ENCODE data around the gene SYT1. TPM values are rescaled to one million over a fixed set of nuclear protein-coding genes. Genes with fewer than 3 reads are reported as not detected.

Gene SYT1
- total and polyA plus RNA-seq, 2 donors, result 5.1 to 13.8 TPM

DNA sequence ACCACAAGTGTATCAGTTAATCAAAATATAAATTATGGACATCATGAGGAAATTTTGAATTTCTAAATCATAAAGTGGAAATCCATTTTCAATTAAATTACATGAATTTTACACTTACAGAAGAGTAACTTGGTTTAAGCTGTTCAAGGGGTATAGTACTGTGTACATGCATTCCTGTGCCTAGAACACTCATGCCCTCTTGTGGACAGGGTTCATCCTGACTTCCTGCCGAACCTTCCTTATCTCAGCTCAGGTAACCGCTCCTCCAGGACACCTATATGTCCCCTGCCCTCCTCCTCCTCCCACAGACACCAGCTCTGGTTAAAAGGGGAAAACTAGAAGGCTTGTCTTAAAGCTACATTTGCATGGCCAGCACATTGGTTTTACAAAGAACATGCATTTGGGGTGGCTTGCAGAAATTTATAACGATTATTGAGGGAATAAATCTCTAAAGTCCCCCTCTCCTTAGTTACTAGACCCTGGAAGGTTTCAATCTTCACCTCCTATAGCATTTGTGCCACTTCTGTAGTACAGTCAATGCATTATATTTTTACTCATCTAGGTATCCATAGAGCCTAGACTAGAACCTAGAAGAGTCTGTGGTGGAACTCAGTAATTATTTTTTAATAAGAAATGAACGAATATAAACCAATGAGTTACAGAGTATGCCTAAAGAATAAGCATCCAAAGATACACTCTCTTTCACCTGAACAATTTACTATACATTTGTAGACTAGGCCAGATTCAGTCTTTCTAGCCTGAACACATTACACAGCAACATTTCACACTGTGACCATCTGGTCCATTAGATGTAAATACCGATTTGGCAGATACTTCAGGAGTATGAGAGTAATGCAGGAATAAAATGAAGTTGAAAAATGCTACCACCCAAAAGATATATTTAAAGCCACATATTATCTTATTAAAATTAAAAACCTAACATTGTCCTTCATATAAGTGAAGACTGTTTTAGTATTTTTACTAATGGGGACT, 480.6 kb downstream of the SYT1 start:
- H3K36me3 ChIP-seq (ENCODE audit: insufficient read depth), result no peaks in the 10 kb centered on the region
- no peak overlapping the region for H3K4me3 ChIP-seq (ENCODE audit: low read depth, low read length)
- DNase-seq (ENCODE audit: extremely low spot score), result no peak
- WGBS, result 68% methylated on average over 5 of the region's 5 CpGs
- no peaks in the 10 kb centered on the region for H3K4me1 ChIP-seq (ENCODE audit: insufficient read depth)
- no peak overlapping the region for H3K27ac ChIP-seq (ENCODE audit: low read depth)

DNA sequence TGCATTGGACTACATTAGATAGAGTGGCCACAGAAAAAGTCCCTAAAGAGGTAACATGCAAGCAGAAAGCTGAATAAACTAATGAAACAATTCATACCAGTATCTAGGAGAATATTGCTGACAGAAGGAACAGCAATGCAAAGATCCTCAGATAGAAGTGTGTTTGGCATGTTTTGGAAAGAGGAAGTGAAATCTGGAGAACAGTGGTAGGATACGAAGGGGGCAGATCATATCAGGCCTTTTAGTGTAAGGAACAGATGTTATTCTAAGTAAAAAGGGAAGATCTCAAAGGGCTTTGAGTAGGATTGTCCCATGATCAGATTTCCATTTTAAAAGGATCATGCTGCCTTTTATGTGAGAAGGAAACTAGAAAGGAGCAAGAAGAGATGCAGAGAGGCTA, 483.3 kb downstream of the SYT1 start:
- Histone ChIP-seq H3K36me3 (ENCODE audit: insufficient read depth) (no peaks in the 10 kb centered on the region), H3K4me3 (ENCODE audit: low read depth, low read length) (no peak overlapping the region), H3K27ac (ENCODE audit: low read depth) (no peak overlapping the region), H3K4me1 (ENCODE audit: insufficient read depth) (no peaks in the 10 kb centered on the region)
- 68% methylated on average over 1 of the region's 1 CpG for WGBS
- no peak for DNase-seq (ENCODE audit: extremely low spot score)

DNA sequence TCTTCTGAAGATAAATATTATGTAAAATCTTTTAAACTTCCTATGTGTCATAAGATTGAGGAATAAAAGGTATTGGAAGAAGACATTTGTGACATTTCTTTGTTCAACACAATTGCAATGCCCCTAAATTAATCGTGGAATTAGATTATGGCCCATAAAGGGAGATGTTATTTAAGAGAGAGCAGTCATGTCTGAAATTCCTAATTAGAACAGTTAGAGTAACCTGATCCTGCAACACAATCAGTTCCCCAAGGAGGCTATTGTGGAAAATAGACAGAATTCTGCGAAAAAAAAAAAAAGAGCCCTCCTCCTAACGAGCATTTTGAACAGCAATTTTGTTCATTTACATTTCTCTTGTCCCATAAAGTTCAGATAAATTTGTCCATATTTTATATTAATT, 486.7 kb downstream of the SYT1 start:
- Histone ChIP-seq H3K4me3 (ENCODE audit: low read depth, low read length) (no peak overlapping the region), H3K36me3 (ENCODE audit: insufficient read depth) (no peaks in the 10 kb centered on the region), H3K4me1 (ENCODE audit: insufficient read depth) (no peaks in the 10 kb centered on the region), H3K27ac (ENCODE audit: low read depth) (no peak overlapping the region)
- DNase-seq (ENCODE audit: extremely low spot score), result no peak
- 81% methylated on average over 3 of the region's 3 CpGs for WGBS

DNA sequence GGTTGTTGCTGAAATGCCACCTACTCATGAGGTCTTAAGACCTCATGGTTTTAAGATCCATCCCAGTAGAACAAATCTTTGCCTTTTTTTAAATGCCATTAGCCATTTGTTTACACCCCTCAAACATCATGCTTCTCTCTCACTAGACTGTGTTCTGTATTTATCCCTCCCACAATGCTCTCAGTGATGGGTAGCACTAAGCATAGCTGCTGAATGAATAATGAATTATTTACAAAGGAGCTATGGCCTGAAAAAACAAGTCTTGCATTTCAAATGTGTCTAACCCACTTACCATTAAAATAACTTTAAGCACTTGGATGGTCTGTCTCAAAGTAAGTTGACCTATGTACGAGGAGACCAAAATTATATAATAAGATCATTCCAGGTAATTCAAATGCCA, 491.6 kb downstream of the SYT1 start:
- Histone ChIP-seq H3K36me3 (ENCODE audit: insufficient read depth) (no peaks in the 10 kb centered on the region), H3K4me1 (ENCODE audit: insufficient read depth) (no peaks in the 10 kb centered on the region), H3K27ac (ENCODE audit: low read depth) (no peak overlapping the region), H3K4me3 (ENCODE audit: low read depth, low read length) (no peak overlapping the region)
- no peak for DNase-seq (ENCODE audit: extremely low spot score)
- WGBS, result 93% methylated on average over 1 of the region's 1 CpG

DNA sequence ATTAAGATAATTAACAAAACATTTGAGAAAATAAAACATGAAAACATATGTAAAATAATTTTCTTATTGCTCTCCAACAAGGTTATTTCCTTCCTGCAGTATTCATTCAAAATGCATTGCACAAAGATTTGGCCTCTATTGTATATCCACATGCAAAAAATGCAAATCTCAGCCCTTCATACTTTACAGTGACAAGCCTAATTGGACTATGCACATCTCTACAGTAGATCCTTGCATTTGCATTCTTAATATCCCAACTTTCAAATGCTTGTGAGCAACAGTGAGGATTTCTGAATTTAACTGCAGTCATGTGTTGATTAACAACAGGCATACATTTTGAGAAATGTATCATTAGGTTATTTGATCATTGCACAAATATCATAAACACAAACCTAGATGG, 492.5 kb downstream of the SYT1 start:
- Histone ChIP-seq H3K4me1 (ENCODE audit: insufficient read depth) (no peaks in the 10 kb centered on the region), H3K27ac (ENCODE audit: low read depth) (no peak overlapping the region), H3K4me3 (ENCODE audit: low read depth, low read length) (no peak overlapping the region), H3K36me3 (ENCODE audit: insufficient read depth) (no peaks in the 10 kb centered on the region)
- no peak for DNase-seq (ENCODE audit: extremely low spot score)

DNA sequence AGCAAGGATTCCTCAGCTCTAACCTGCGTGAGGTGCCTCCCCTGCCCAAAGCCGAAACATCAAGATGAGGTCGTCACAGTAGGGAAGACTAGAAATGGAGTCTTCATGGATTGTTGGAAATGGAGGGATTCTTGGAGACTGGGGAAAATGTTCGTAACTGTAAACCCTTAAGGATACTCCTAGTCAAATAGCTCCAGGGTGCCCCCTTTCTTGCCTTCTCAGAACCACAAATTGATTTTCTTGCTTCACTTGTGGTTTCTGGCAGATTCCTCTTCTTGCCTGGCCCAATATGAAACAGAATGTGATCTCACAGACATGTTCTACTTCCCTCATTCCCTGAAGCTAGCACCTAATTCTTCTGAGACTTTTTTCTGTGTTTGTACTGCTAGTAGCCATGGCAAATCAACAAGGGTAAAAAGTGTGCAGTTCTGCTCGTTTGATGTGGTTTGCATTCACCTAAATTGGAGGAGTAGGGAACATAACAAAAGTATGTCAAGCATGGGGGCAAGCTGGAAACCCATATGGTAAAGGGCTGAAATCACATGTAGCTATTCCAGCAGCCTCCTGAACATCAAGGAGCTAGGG, 494.2 kb downstream of the SYT1 start:
- no peak overlapping the region for H3K27ac ChIP-seq (ENCODE audit: low read depth)
- 78% methylated on average over 5 of the region's 5 CpGs for WGBS
- H3K36me3 ChIP-seq (ENCODE audit: insufficient read depth), result no peaks in the 10 kb centered on the region
- no peak for DNase-seq (ENCODE audit: extremely low spot score)
- no peaks in the 10 kb centered on the region for H3K4me1 ChIP-seq (ENCODE audit: insufficient read depth)
- no peak overlapping the region for H3K4me3 ChIP-seq (ENCODE audit: low read depth, low read length)

DNA sequence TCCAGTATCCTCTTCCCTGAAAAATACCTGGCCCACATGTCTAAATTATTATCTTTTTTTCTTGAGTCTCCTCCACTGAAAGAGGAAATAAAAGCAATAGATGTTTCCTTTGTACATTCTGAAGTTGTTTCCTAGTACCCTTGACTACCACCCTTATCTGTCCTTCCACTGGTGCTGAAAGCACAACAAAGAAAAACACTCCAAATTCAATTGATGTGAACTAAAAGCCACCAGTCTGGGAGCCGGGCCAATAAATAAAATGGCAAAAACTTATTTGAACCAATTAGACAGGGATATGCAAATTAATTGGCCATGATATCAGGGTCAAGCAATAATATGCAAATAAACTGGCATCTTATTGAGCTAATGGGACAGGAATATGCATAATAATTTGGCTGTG, 495.7 kb downstream of the SYT1 start:
- no peak for DNase-seq (ENCODE audit: extremely low spot score)
- H3K4me1 ChIP-seq (ENCODE audit: insufficient read depth), result no peaks in the 10 kb centered on the region
- no peaks in the 10 kb centered on the region for H3K36me3 ChIP-seq (ENCODE audit: insufficient read depth)
- H3K27ac ChIP-seq (ENCODE audit: low read depth), result no peak overlapping the region
- H3K4me3 ChIP-seq (ENCODE audit: low read depth, low read length), result no peak overlapping the region
- WGBS, result 74% methylated on average over 1 of the region's 1 CpG

DNA sequence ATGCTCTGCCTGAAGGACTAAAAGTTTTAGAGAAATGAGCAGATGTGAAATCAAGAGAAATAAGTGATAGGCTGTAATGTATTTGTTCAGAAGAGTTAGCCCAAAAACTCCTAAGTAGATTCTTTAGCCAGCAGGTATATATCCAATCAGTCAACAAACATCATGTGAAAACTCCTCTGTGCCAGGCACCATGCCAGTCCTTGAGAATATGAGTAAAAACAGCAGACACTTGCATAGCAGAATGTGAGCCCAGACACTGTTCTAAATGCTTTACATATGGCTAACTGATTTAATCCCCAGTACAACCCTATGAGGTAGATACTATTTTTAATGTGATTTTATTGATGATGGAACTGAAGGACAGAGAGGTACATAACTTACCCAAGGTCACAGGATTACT, 496.4 kb downstream of the SYT1 start:
- no peak overlapping the region for H3K27ac ChIP-seq (ENCODE audit: low read depth)
- DNase-seq (ENCODE audit: extremely low spot score), result no peak
- H3K4me3 ChIP-seq (ENCODE audit: low read depth, low read length), result no peak overlapping the region
- H3K36me3 ChIP-seq (ENCODE audit: insufficient read depth), result no peaks in the 10 kb centered on the region
- no peaks in the 10 kb centered on the region for H3K4me1 ChIP-seq (ENCODE audit: insufficient read depth)

DNA sequence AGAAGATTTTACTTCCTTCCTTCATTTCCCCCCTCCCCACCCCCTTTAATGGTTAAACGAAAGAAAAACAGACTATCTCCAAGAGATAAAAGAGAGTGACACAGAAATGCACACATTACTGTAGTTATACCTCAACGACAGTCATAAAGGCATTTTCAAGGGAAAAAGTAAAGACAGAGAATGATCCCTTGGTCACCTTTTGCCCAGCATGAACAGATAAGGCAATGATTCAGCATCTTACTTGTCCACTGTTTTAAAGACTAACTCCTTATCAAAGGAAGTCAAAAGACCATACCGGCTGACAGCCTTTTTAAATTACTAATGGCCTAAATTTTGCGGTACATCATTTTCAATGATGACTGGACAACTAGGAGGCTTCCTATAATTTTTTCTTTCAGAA, 499.6 kb downstream of the SYT1 start:
- whole genome bisulfite sequencing, result 66% methylated on average over 4 of the region's 4 CpGs
- no peak overlapping the region for H3K4me3 ChIP-seq (ENCODE audit: low read depth, low read length)
- no peaks in the 10 kb centered on the region for H3K36me3 ChIP-seq (ENCODE audit: insufficient read depth)
- no peak for DNase-seq (ENCODE audit: extremely low spot score)
- no peaks in the 10 kb centered on the region for H3K4me1 ChIP-seq (ENCODE audit: insufficient read depth)
- H3K27ac ChIP-seq (ENCODE audit: low read depth), result no peak overlapping the region

DNA sequence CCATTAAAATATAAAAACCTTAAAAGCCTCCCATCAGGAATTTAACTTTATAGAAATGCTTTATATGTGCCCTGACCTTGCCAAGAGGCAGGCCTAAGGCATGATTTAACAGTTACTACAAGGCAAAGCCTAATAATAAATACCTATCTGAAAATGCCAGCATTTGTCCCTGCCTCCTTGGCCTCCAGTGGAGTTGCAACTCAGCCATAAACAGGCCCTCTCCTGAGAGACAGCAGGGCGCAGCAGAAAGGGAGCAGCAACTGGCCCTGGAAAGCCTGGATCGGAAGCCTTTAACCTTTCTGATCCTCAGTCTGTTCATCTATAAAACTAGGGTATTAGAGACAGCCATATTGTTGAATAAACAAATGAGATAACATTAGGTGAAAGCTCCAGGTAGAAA, 501.8 kb downstream of the SYT1 start:
- WGBS, result 54% methylated on average over 2 of the region's 2 CpGs
- Histone ChIP-seq H3K27ac (ENCODE audit: low read depth) (no peak overlapping the region), H3K4me1 (ENCODE audit: insufficient read depth) (no peaks in the 10 kb centered on the region), H3K36me3 (ENCODE audit: insufficient read depth) (no peaks in the 10 kb centered on the region), H3K4me3 (ENCODE audit: low read depth, low read length) (no peak overlapping the region)
- DNase-seq (ENCODE audit: extremely low spot score), result no peak

DNA sequence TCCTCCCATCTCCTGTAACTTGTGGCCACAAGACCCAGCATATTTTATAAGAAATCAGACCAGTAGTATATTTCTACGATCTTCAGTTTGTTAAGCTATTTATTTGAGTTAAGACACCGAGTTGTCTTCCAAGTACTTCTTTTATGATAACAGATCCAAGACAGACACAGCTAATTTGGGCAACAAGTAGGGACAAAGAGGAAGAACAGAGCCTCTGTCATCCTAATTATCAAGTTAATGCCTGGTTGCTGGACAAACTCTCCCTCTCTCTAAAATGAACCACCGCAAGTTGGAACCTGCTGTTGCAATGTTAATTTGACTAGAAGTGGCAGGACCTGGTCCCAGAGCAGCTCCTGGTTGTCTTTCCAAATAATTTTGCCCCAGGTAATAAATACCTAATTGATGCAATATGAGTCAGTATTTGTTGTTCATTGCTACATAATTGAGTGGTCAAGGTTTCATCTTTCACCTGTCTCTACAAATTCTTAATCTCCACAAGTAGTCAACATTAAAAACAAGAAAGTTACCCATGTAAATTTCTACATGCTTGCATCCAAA, 502.5 kb downstream of the SYT1 start:
- no peak for DNase-seq (ENCODE audit: extremely low spot score)
- Histone ChIP-seq H3K27ac (ENCODE audit: low read depth) (no peak overlapping the region), H3K4me1 (ENCODE audit: insufficient read depth) (no peaks in the 10 kb centered on the region), H3K36me3 (ENCODE audit: insufficient read depth) (no peaks in the 10 kb centered on the region), H3K4me3 (ENCODE audit: low read depth, low read length) (no peak overlapping the region)
- 33% methylated on average over 3 of the region's 3 CpGs for WGBS

DNA sequence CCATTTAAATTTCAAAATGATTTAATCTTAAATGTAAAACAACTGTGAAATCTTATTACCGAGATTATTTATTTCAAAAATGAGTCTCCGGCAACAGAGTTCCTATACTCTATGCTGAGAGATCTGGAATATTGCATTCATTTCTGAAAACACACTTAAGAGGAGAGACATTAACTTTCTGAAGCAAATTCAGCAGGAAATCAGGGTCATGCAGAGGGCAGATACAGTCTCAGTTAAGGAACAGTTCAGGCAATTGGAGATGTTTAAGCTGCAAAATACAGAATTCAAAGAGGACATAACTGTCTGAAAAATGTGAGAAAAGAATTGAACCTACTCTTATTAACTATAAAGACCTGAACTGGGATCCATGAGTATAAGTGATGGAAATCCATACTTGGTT, 505.4 kb downstream of the SYT1 start:
- DNase-seq (ENCODE audit: extremely low spot score), result no peak
- Histone ChIP-seq H3K27ac (ENCODE audit: low read depth) (no peak overlapping the region), H3K4me1 (ENCODE audit: insufficient read depth) (no peaks in the 10 kb centered on the region), H3K4me3 (ENCODE audit: low read depth, low read length) (no peak overlapping the region), H3K36me3 (ENCODE audit: insufficient read depth) (no peaks in the 10 kb centered on the region)
- 31% methylated on average over 2 of the region's 2 CpGs for WGBS

DNA sequence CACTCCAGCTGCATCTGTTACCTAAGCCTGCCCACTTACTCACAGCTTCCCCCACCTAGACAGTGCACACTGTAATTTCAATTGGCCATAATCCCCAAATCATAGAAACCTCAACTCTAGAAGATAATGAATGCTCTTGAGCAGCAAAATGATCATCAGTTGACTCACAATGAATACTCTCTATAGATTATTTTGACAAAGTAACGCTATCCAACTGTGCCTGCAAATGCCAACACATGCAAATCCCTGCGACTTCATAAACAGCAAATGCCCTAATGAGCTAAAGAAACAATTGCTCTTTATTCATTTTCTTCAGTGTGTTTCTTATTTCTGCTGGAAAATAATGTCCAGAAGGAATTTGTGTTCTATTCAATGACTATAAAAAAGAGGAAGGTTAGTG, 506.7 kb downstream of the SYT1 start:
- Histone ChIP-seq H3K4me1 (ENCODE audit: insufficient read depth) (no peaks in the 10 kb centered on the region), H3K27ac (ENCODE audit: low read depth) (no peak overlapping the region), H3K4me3 (ENCODE audit: low read depth, low read length) (no peak overlapping the region), H3K36me3 (ENCODE audit: insufficient read depth) (no peaks in the 10 kb centered on the region)
- 85% methylated on average over 2 of the region's 2 CpGs for WGBS
- no peak for DNase-seq (ENCODE audit: extremely low spot score)

DNA sequence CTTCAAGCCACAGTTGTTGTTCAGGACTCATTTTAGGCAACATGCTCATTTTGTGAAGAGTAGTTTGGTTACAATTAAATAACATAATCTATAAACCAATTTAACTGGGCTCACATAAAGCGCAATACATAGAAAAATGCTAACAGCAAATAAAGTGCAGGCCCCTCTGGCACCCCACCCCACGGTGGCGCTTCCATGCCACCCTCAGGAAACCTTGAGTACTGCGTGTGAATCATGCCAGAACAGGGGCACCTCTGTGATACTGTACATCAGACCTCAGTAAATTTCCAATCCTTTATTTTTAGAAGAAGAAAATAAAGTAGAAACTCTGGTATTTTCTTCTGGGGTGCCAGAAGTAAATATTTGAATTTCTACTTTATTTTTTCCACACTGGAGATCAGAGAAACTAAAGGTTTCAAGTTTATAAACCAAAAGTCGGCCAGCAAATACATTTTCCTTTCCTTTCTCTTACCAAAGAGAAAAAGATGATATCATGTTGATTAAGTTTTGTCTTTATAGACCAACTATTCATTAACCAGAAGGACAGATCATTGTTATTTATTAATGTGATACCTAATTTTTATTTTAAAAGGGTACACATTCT, 509.4 kb downstream of the SYT1 start:
- H3K4me3 ChIP-seq (ENCODE audit: low read depth, low read length), result no peak overlapping the region
- WGBS, result 47% methylated on average over 5 of the region's 5 CpGs
- H3K4me1 ChIP-seq (ENCODE audit: insufficient read depth), result no peaks in the 10 kb centered on the region
- H3K27ac ChIP-seq (ENCODE audit: low read depth), result no peak overlapping the region
- H3K36me3 ChIP-seq (ENCODE audit: insufficient read depth), result no peaks in the 10 kb centered on the region
- DNase-seq (ENCODE audit: extremely low spot score), result no peak
